Prostate gland (tissue), 2 donors: Measurements from ENCODE around the gene TMPRSS11B. TPM values are rescaled to one million over a fixed set of nuclear protein-coding genes. Genes with fewer than 3 reads are reported as not detected.

Experiments used
- DNase-seq: peaks from one replicate; pipeline ENCODE4 v3.0.0-alpha.2; 2019; ENCODE audit warnings: low spot score
- H3K27ac ChIP-seq, 2 donors: fragments of 200-600 bp; sonication (generic); 2 replicates each; pipeline ENCODE4 v1.5.1; 2017 to 2019
- H3K27me3 ChIP-seq: fragments of 200-600 bp; sonication (generic); replicated peaks from 2 replicates; pipeline ENCODE4 v1.5.1; 2019; ENCODE audit not compliant: insufficient read depth
- H3K36me3 ChIP-seq, 2 donors: fragments of 200-600 bp; sonication (generic); 1 replicate in 1 of 2; 2 replicates in 1 of 2; pipeline versions ENCODE4 v1.5.1 to v1.8.1; 2017 to 2019
- H3K4me1 ChIP-seq: fragments of 200-600 bp; sonication (generic); replicated peaks from 2 replicates; pipeline ENCODE4 v1.5.1; 2019
- H3K4me3 ChIP-seq, 2 donors: fragments of 200-600 bp; sonication (generic); 2 replicates each; pipeline ENCODE4 v1.5.1; 2017 to 2019
- H3K9me3 ChIP-seq: fragments of 200-600 bp; sonication (generic); 2 replicates; pipeline ENCODE4 v1.5.1; 2017
- POLR2A ChIP-seq: fragments of 450-650 bp; IDR thresholded peaks from one replicate; pipeline ENCODE4 v1.6.1; 2016; ENCODE audit warnings: antibody characterized with exemption, mild to moderate bottlenecking
- POLR2AphosphoS5 ChIP-seq: sonication (generic); formaldehyde crosslinking; IDR thresholded peaks from one replicate; pipeline ENCODE4 v1.6.1; 2017; ENCODE audit warnings: antibody characterized with exemption
- WGBS: methylation state at CpG from one replicate; pipeline ENCODE4 v1.1.5; 2018; 5-methylcytosine and 5-hydroxymethylcytosine counted together
- intact Hi-C: fragments of 100-400 bp; cut with DNase I; formaldehyde crosslinking; loops from one replicate; pipeline ENCODE4 v1.14.2; 2022
- total RNA-seq, 2 donors: library from RNA; depleted of rRNA; stranded (reverse); fragments of >200 nt; gene quantifications; one replicate each; pipeline ENCODE4 v1.1.0, GENCODE V29; 2016
- TF ChIP-seq, protein P1 (sequence below), 4 experiments: fragments of 200-600 bp in 2 of 4; fragments of 450-650 bp in 2 of 4; sonication (generic) in 2 of 4; IDR thresholded peaks; 1 replicate in 3 of 4; 2 replicates in 1 of 4; pipeline ENCODE4 v1.5.1; 2016 to 2019; ENCODE audit warnings: antibody characterized with exemption in 4 of 4, mild to moderate bottlenecking in 2 of 4, moderate library complexity in 2 of 4

The TMPRSS11B gene
- total RNA-seq, 2 donors from 2014 or later, result not detected

GRCh38 chr4:68176904-68177303 lies 68.6 kb downstream of the TMPRSS11B start:
- H3K4me1 ChIP-seq, result no peaks in the 10 kb centered on the region
- H3K36me3 ChIP-seq, result no peaks in the 10 kb centered on the region
- no peak overlapping the region for H3K27ac ChIP-seq
- WGBS, result 36% methylated on average over 2 of the region's 2 CpGs
- no peaks in the 10 kb centered on the region for H3K9me3 ChIP-seq
- TF ChIP-seq POLR2AphosphoS5 (no peak), POLR2A (no peak)
- TF ChIP-seq, protein P1, sequence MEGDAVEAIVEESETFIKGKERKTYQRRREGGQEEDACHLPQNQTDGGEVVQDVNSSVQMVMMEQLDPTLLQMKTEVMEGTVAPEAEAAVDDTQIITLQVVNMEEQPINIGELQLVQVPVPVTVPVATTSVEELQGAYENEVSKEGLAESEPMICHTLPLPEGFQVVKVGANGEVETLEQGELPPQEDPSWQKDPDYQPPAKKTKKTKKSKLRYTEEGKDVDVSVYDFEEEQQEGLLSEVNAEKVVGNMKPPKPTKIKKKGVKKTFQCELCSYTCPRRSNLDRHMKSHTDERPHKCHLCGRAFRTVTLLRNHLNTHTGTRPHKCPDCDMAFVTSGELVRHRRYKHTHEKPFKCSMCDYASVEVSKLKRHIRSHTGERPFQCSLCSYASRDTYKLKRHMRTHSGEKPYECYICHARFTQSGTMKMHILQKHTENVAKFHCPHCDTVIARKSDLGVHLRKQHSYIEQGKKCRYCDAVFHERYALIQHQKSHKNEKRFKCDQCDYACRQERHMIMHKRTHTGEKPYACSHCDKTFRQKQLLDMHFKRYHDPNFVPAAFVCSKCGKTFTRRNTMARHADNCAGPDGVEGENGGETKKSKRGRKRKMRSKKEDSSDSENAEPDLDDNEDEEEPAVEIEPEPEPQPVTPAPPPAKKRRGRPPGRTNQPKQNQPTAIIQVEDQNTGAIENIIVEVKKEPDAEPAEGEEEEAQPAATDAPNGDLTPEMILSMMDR (IDR thresholded peaks at IDR 0.05), result no peak
- no peaks in the 10 kb centered on the region for H3K27me3 ChIP-seq
- H3K4me3 ChIP-seq, result no peak overlapping the region
- no peak for DNase-seq
- intact Hi-C loops, result loop anchor here (10.0 kb wide), 2 partner anchors 192 to 432 kb away; no protein-coding TSS in a partner anchor

Other genes with a start within 250 kb of the TMPRSS11B start
- gene TMPRSS11F, start 115.8 kb downstream of the TMPRSS11B start, total RNA-seq, result under 1 TPM; 0.34 to 0.46 TPM
- gene YTHDC1, start 104.4 kb upstream of the TMPRSS11B start, total RNA-seq, result 10 to 100 TPM; 57.7 to 91.6 TPM
- gene TMPRSS11E, start 201.8 kb upstream of the TMPRSS11B start, total RNA-seq, result 1 to 10 TPM; 1.6 to 4.2 TPM